A549 (cell line): ENCODE data around the gene SLC22A23.
A peak's percentile ranks its signal among the peaks of the same experiment; 100 is the strongest.

Experiments used
- CBX8 ChIP-seq: fragments of 200-600 bp; sonication (generic); IDR thresholded peaks from 2 replicates; pipeline ENCODE4 v1.6.1; 2016
- CEBPB ChIP-seq, 2 experiments: fragments of >200 bp in 1 of 2; sonication (Bioruptor Twin) in 1 of 2; formaldehyde crosslinking in 1 of 2; IDR thresholded peaks; 2 replicates each; pipeline ENCODE4 v1.6.1; 2012 to 2016
- EP300 ChIP-seq, 2 experiments: fragments of >200 bp; sonication (Bioruptor Twin); formaldehyde crosslinking; IDR thresholded peaks; 2 replicates in 1 of 2; 3 replicates in 1 of 2; pipeline ENCODE4 v1.6.1; 2016 to 2017
- FOSL2 ChIP-seq, 2 experiments: fragments of 450-650 bp in 1 of 2; fragments of >200 bp in 1 of 2; sonication (Bioruptor Twin) in 1 of 2; formaldehyde crosslinking; IDR thresholded peaks; 2 replicates each; pipeline versions ENCODE4 v1.5.0 to v1.6.1; 2016 to 2020; ENCODE audit warnings: mild to moderate bottlenecking in 1 of 2, moderate library complexity in 1 of 2
- HDAC2 ChIP-seq: fragments of 200-600 bp; sonication (generic); IDR thresholded peaks from 2 replicates; pipeline ENCODE4 v1.6.1; 2016
- KDM1A ChIP-seq: fragments of 200-600 bp; sonication (generic); IDR thresholded peaks from 2 replicates; pipeline ENCODE4 v1.6.1; 2016; ENCODE audit warnings: low read depth, mild to moderate bottlenecking
- MAFK ChIP-seq: fragments of 450-650 bp; IDR thresholded peaks from 2 replicates; pipeline ENCODE4 v1.6.1; 2014; ENCODE audit not compliant: partially characterized antibody
- NR3C1 ChIP-seq: fragments of >200 bp; sonication (Bioruptor Twin); formaldehyde crosslinking; IDR thresholded peaks from 3 replicates; pipeline ENCODE4 v1.6.1; 2017
- POLR2A ChIP-seq: IDR thresholded peaks from 2 replicates; pipeline ENCODE4 v1.6.1; 2012; ENCODE audit warnings: mild to moderate bottlenecking, low read length
- ZFP36 ChIP-seq: fragments of 450-650 bp; IDR thresholded peaks from 2 replicates; pipeline ENCODE4 v1.6.1; 2014; ENCODE audit warnings: borderline replicate concordance; ENCODE audit not compliant: partially characterized antibody
- TF ChIP-seq, protein P1 (sequence below): IDR thresholded peaks from 2 replicates; pipeline ENCODE4 v1.6.1; 2012
- TF ChIP-seq, protein P2 (sequence below): fragments of 150-350 bp; IDR thresholded peaks from 2 replicates; pipeline ENCODE4 v1.6.1; 2014; ENCODE audit warnings: low read depth, mild to moderate bottlenecking, low read length
- TF ChIP-seq, protein P3 (sequence below): fragments of >200 bp; sonication (Bioruptor Twin); formaldehyde crosslinking; IDR thresholded peaks from 3 replicates; pipeline ENCODE4 v1.5.1; 2016
- TF ChIP-seq, protein P4 (sequence below): IDR thresholded peaks from 2 replicates; pipeline ENCODE4 v1.6.1; 2012

DNA sequence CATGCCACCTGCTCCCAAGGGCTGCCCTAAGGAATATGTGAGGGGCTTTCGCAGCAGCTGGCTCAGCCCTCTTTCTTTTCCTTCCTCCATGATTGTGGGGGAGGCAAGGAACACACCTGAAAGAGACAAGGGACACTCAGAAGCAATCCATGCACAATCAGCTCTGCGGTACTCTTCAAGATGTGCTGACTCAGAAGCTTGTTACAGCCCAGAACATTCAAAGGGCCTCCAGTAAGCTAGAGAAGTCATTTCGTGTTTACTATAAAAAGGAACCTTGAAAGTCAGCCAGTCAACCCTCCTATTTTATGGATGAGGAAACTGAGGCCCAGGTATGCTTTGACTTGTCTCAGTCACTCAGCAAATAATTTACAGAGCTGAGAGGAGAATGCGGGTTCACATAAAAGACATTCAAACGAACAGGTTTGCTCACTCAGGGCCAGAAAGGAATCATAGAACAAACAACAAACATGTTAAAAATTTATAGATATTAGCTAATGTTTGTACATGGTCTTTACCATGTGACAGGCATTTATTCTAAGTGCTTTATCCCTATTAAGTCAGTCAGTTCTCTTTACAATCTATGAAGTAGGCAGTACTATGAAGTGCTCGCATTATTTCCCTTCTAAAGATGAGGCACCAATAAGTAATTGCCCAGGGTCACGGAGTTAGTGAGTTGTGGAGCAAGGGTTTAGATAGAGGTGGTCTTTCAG, 37.7 kb upstream of the SLC22A23 start:
- TF ChIP-seq, protein P1, sequence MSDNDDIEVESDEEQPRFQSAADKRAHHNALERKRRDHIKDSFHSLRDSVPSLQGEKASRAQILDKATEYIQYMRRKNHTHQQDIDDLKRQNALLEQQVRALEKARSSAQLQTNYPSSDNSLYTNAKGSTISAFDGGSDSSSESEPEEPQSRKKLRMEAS: no peak
- TF ChIP-seq, protein P2, sequence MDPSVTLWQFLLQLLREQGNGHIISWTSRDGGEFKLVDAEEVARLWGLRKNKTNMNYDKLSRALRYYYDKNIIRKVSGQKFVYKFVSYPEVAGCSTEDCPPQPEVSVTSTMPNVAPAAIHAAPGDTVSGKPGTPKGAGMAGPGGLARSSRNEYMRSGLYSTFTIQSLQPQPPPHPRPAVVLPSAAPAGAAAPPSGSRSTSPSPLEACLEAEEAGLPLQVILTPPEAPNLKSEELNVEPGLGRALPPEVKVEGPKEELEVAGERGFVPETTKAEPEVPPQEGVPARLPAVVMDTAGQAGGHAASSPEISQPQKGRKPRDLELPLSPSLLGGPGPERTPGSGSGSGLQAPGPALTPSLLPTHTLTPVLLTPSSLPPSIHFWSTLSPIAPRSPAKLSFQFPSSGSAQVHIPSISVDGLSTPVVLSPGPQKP: no peak
- TF ChIP-seq, protein P3, sequence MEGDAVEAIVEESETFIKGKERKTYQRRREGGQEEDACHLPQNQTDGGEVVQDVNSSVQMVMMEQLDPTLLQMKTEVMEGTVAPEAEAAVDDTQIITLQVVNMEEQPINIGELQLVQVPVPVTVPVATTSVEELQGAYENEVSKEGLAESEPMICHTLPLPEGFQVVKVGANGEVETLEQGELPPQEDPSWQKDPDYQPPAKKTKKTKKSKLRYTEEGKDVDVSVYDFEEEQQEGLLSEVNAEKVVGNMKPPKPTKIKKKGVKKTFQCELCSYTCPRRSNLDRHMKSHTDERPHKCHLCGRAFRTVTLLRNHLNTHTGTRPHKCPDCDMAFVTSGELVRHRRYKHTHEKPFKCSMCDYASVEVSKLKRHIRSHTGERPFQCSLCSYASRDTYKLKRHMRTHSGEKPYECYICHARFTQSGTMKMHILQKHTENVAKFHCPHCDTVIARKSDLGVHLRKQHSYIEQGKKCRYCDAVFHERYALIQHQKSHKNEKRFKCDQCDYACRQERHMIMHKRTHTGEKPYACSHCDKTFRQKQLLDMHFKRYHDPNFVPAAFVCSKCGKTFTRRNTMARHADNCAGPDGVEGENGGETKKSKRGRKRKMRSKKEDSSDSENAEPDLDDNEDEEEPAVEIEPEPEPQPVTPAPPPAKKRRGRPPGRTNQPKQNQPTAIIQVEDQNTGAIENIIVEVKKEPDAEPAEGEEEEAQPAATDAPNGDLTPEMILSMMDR: no peak
- TF ChIP-seq POLR2A (no peak), NR3C1 (no peak), CEBPB (IDR thresholded peaks at IDR 0.05) (no peak), FOSL2 (IDR thresholded peaks at IDR 0.05) (no peak), FOSL2 (CRISPR knock-in tag; IDR thresholded peaks at IDR 0.05) (no peak), ZFP36 (no peak), EP300 (IDR thresholded peaks at IDR 0.05) (no peak), KDM1A (no peak), MAFK (peak; percentile 21), HDAC2 (no peak), CBX8 (no peak)
- TF ChIP-seq, protein P4, sequence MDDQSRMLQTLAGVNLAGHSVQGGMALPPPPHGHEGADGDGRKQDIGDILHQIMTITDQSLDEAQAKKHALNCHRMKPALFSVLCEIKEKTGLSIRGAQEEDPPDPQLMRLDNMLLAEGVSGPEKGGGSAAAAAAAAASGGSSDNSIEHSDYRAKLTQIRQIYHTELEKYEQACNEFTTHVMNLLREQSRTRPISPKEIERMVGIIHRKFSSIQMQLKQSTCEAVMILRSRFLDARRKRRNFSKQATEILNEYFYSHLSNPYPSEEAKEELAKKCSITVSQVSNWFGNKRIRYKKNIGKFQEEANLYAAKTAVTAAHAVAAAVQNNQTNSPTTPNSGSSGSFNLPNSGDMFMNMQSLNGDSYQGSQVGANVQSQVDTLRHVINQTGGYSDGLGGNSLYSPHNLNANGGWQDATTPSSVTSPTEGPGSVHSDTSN: no peak
